Astrocyte of the spinal cord (primary cell): ENCODE measurements around the gene SERPINE1.
A peak's percentile ranks its signal among the peaks of the same experiment; 100 is the strongest.
"Not testable (repeated sequence)": the region's sequence is repeated elsewhere in the genome, so short reads cannot be mapped to it uniquely, and the experiment has no call there.

Experiments used
- DNase-seq: peaks from one replicate; pipeline ENCODE4 v3.0.0; 2011; ENCODE audit warnings: low read depth, low spot score
- H3K4me3 ChIP-seq: 2 replicates; pipeline ENCODE4 v1.5.1; 2011; ENCODE audit warnings: low read depth, mild to moderate bottlenecking, low read length, moderate library complexity
- CTCF ChIP-seq: IDR thresholded peaks from 2 replicates; pipeline ENCODE4 v1.5.1; 2012; ENCODE audit warnings: low read depth, mild to moderate bottlenecking, low read length, inconsistent platforms
- in situ Hi-C: cut with HindIII; loops from 2 replicates; pipeline ENCODE4 v1.10.0; 2017; ENCODE audit warnings: low sequenced_read_pairs

The SERPINE1 gene

GRCh38 chr7:101087334-101088068 is 39.4 kb upstream of the SERPINE1 start:
- in situ Hi-C loops = no loop called here
- no peak for DNase-seq
- H3K4me3 ChIP-seq = no peak overlapping the region
- no peak for TF ChIP-seq CTCF

- no peak overlapping the region for H3K4me3 ChIP-seq
- no peak for TF ChIP-seq CTCF
- in situ Hi-C loops = no loop called here
- DNase-seq = no peak
Observed at GRCh38 chr7:101088069-101088425, 38.9 kb upstream of the SERPINE1 start.

- in situ Hi-C loops = no loop called here
- no peak overlapping the region for H3K4me3 ChIP-seq
- TF ChIP-seq CTCF = no peak
- no peak for DNase-seq
Observed at GRCh38 chr7:101088858-101089529, 37.9 kb upstream of the SERPINE1 start.

- in situ Hi-C loops = no loop called here
Observed at GRCh38 chr7:101089876-101090275, 37.0 kb upstream of the SERPINE1 start.

GRCh38 chr7:101092266-101092905 is 34.5 kb upstream of the SERPINE1 start:
- DNase-seq, H3K4me3 ChIP-seq, in situ Hi-C loops: not testable (repeated sequence)

More at GRCh38 chr7:101089876-101090275, 37.0 kb upstream of the SERPINE1 start:
- TF ChIP-seq CTCF = no peak
- no peak overlapping the region for H3K4me3 ChIP-seq
- no peak for DNase-seq

GRCh38 chr7:101093906-101094305 is 33.0 kb upstream of the SERPINE1 start:
- no peak overlapping the region for H3K4me3 ChIP-seq
- TF ChIP-seq CTCF = no peak
- DNase-seq = peak; percentile 70
- in situ Hi-C loops = no loop called here

GRCh38 chr7:101094376-101094775 is 32.5 kb upstream of the SERPINE1 start:
- H3K4me3 ChIP-seq = no peak overlapping the region
- in situ Hi-C loops = no loop called here
- DNase-seq = no peak
- TF ChIP-seq CTCF = no peak
